D721Med (cell line): ENCODE data around the gene IFIT2.
"Not testable (repeated sequence)": the region's sequence is repeated elsewhere in the genome, so short reads cannot be mapped to it uniquely, and the experiment has no call there.

Experiments
- DNase-seq: peaks from one replicate; pipeline ENCODE4 v3.0.0; 2011; ENCODE audit warnings: low spot score; ENCODE audit not compliant: insufficient read length
- FAIRE-seq: peaks from 2 replicates; lab custom pipeline; 2011; peaks lifted over from hg19 to GRCh38; lab: Jason Lieb, UNC
- TF ChIP-seq, protein P1 (sequence below): IDR thresholded peaks from 2 replicates; pipeline ENCODE4 v1.5.1; 2012; ENCODE audit warnings: mild to moderate bottlenecking, control low read depth; ENCODE audit not compliant: insufficient read depth; ENCODE audit errors: missing control alignments

Gene IFIT2

DNA sequence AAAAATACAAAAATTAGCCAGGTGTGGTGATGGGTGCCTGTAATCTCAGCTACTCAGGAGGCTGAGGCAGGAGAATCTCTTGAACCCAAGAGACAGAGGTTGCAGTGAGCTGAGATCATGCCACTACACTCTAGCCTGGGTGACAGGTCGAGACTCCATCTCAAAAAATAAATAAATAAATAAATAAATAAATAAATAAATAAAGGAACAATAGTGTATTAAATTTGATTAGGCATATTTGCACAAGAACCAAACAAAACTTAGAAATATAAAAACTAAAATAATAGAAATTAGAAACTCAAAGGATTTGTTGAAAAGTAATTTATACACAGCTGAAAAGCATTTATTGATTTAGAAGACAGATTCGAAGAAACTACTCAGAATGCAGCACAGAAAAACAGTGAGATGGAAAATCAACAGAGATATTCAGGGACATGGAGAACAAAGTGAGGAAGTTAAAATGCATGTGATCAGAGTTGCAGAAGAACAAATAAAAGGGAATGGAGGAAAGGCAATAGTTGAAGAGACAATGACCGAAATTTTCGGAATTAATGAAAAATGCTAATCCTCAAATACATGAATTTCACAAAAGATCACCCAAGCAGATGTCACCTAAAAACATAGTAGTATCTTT lies 43.6 kb downstream of the IFIT2 start:
- TF ChIP-seq, protein P1, sequence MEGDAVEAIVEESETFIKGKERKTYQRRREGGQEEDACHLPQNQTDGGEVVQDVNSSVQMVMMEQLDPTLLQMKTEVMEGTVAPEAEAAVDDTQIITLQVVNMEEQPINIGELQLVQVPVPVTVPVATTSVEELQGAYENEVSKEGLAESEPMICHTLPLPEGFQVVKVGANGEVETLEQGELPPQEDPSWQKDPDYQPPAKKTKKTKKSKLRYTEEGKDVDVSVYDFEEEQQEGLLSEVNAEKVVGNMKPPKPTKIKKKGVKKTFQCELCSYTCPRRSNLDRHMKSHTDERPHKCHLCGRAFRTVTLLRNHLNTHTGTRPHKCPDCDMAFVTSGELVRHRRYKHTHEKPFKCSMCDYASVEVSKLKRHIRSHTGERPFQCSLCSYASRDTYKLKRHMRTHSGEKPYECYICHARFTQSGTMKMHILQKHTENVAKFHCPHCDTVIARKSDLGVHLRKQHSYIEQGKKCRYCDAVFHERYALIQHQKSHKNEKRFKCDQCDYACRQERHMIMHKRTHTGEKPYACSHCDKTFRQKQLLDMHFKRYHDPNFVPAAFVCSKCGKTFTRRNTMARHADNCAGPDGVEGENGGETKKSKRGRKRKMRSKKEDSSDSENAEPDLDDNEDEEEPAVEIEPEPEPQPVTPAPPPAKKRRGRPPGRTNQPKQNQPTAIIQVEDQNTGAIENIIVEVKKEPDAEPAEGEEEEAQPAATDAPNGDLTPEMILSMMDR, result no peak
- FAIRE-seq, result no peak
- no peak for DNase-seq

DNA sequence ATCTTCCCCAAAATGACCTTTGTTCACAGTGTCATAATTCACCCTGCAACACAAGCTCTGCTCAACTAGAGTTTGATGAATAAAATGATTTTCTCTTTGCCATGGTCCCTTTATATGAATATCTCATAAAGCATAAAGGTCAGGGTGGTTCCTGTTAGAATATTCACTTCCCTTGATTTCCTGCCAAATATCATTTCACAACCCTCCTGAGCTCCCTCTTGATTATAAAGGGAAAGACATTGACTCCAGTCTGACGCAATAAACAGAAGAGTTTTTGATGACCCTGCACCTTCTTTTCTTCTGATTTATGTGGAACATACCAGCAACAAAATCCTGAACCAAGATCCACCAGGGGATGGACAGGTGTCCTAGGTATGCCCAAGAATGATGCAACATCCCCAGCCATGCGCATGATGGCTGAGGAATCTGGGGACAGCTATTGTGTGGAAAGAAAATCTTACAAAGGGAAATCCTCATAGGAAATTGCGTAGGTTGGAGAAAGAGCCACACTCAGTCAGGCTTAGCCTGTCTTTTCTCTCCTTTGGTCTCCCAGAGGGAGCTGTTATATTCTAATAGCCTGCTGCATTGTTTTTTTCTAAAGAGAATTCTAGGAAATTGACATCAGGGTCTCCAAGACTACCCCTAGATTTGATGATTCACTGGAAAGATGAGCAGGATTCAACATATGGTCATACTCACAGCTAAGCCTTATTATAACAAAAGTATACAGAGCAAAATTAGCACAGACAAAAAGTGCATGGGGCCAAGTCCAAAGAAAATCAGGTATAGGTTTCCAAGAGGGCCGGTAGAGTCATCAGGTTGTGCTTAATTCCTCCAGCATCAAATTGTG lies 44.8 kb downstream of the IFIT2 start:
- FAIRE-seq, result no peak
- TF ChIP-seq, protein P1, result no peak
- no peak for DNase-seq

DNA sequence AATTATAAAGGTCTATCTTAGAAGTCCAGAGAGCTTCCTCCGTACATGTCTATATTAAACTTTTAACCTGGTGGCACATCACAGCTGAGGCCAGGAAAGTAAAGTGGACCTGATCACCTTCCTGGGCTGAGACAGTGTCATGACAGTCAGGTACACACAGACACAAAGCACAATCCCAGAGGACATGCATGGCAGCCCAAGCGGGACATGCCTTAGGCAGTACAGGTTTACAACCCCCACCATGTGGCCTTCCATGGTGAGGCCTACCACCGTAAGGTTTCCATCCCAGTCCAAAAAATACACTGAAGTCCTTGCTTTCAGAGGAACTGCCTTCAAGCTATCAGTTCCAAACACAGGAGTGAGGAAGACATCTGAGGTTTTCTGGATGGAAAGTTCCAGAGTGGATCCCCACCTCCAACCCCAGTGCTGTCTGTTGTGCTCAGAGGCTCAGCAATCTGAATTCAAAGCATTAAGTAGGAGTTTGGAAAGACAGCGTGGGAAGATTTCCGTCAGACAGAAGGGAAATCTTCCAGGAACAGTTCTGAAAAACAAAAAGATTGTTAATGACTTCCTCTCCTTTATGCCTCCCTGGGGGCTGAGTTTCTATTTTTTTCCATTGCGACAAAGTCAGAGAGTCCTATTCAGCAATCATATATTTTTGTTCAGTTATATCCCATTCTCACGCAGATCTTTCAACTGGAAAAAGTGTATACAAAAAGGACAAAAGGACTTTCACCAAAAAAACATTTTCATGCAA lies 46.0 kb downstream of the IFIT2 start:
- FAIRE-seq, result no peak
- DNase-seq, result no peak
- TF ChIP-seq, protein P1, result no peak

DNA sequence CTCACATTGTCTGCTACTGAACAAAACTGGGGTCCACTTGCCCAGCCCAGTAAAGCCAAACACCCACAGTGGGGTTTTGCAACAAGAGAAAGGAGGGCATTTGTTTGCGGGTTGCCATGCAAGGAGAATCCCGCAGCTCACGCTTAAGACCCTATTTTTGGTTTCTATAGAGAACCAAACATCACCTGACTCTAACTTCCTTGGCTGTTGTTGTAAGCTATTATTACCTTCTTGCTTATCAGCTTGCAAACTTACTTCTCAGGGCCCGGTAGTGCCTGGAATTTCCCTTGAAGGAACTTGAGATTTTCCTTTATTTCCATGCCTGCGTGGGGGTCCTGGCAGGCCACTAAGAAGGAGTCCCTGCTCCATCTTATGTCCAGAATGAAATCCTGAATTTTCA lies 46.6 kb downstream of the IFIT2 start:
- no peak for FAIRE-seq
- no peak for DNase-seq
- TF ChIP-seq, protein P1, result no peak

DNA sequence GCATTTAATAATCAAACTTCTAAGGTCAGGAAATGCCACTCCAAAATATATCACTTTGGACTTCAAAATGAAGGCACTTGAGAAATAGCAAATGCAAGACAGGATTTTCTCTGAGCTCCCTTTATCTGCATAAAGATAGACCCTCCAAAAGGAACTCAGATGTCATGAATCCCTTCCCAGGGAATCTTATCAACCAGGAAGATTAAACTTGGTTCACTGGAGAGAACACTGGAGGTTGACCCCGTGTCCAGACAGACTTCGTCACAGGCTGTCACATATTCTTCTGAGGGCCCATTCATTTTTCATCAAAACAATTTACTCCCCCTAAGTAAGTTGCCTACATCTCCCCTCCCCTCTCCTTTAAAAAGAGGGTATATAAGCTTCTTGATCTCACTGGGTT lies 47.1 kb downstream of the IFIT2 start:
- FAIRE-seq (no peak), DNase-seq (no peak)
- TF ChIP-seq, protein P1, result no peak

DNA sequence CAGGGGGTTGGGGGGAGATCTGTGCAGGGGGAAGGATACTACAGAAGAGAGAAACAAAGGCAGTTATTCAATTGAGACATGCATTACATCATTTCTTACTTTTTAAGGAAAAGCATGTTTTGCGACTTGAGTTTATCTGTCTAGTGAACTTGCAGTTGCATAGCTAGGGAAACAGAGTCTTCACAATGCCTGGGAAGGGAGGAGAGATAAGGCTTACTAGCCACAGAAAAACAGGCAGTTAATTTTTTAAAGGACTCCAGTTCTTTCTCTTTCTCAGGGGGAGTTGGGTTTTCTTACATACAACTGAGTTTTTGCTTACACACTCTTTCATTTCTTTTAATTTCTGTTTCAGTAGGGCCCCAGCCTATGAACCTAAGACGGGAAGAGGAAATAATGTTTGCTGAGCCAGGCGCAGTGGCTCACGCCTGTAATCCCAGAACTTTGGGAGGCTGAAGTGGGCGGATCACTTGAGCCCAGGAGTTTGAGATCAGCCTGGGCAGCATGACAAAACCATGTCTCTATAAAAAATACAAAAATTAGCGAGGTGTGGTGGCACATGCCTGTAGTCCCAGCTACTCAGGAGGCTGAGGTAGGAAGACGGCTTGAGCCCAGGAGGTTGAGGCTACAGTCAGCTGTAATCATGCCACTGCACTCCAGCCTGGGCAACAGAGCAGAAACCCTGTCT lies 48.9 kb downstream of the IFIT2 start:
- FAIRE-seq, DNase-seq: not testable (repeated sequence)

DNA sequence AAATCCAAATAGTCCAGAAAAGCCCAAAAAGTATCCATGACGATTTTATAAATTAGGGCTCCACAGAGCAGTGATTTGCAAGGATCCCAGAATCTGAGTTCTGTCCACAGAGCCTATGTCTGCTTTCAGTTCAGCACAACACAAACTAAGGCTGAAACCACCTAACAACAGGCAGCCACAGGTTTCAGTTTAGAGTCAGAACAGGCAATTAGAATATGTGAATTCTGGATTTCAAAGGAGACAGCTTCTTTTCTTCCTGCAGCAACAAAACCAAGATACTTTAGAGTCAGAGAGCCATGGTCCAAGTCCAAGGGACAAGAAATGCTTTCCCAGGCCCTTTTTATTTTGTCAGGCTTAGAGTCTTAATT lies 49.5 kb downstream of the IFIT2 start:
- TF ChIP-seq, protein P1, result no peak
- DNase-seq (no peak), FAIRE-seq (no peak)
